Left ventricle myocardium inferior (tissue), 1 donor: ENCODE data around the gene FAM3C. TPM values are rescaled to one million over a fixed set of nuclear protein-coding genes. Genes with fewer than 3 reads are reported as not detected.

Source experiments
- DNase-seq: peaks from one replicate; pipeline ENCODE4 v3.0.0-alpha.2; 2020
- H3K27ac ChIP-seq: fragments of 200-600 bp; replicated peaks from 2 replicates; pipeline ENCODE4 v1.8.0; 2021
- H3K27me3 ChIP-seq: fragments of 200-600 bp; 2 replicates; pipeline ENCODE4 v1.8.0; 2021; ENCODE audit warnings: low read depth
- H3K36me3 ChIP-seq: fragments of 200-600 bp; 2 replicates; pipeline ENCODE4 v1.8.0; 2021
- H3K4me1 ChIP-seq: fragments of 200-600 bp; 2 replicates; pipeline ENCODE4 v1.8.0; 2021
- H3K4me3 ChIP-seq: fragments of 200-600 bp; 2 replicates; pipeline ENCODE4 v1.8.0; 2021; ENCODE audit warnings: mild to moderate bottlenecking, moderate library complexity
- H3K9me3 ChIP-seq: fragments of 200-600 bp; replicated peaks from 2 replicates; pipeline ENCODE4 v1.8.0; 2021
- CTCF ChIP-seq: fragments of 200-600 bp; IDR thresholded peaks from 2 replicates; pipeline ENCODE4 v1.8.0; 2021; ENCODE audit warnings: antibody characterized with exemption, mild to moderate bottlenecking, borderline replicate concordance
- intact Hi-C: fragments of 100-400 bp; cut with micrococcal nuclease; formaldehyde crosslinking; loops from one replicate; pipeline ENCODE4 v1.11.0; 2022
- total RNA-seq: library from RNA; stranded (reverse); fragmentation: NEBNext Ultra II Directional; extraction: Animal tissue kit (Norgen Biotek cat#: 25700); gene quantifications from one replicate; pipeline ENCODE4 v1.2.1, GENCODE V29; 2021
- donor health status: DM: no; HTN: yes; CAD: no; lungs with severe emphysema.

Gene FAM3C
- total RNA-seq, 1 donor from 2014 or later, result 46.2 TPM

- no peak overlapping the region for H3K27ac ChIP-seq
- H3K9me3 ChIP-seq, result no peaks in the 10 kb centered on the region
- intact Hi-C loops, result no loop called here
- H3K4me1 ChIP-seq, result peaks cover 52% of the 10 kb centered on the region
- no peaks in the 10 kb centered on the region for H3K36me3 ChIP-seq
- DNase-seq, result no peak
- H3K27me3 ChIP-seq, result no peaks in the 10 kb centered on the region
- TF ChIP-seq CTCF, result no peak
- no peak overlapping the region for H3K4me3 ChIP-seq
These were observed 10.9 kb downstream of the FAM3C start for GRCh38 chr7:121385056-121385799.

DNA sequence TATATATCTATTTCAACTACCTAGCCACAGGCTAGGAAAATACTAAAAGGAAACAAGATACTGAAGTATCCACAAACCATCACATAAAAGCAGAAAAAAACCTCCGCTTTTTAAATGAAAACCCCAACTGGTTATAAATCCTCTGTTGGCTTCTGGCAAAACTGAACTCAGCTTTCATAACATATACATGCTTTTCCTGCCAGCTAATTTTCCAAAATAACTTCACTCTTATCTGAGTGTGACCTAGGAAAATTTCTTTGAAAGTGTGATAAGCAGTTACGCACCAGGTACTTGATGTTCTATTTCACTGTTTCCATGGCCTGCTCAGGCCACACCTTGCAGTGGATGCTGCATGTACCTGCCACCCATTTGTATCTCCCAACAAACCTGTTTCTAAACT is 11.8 kb downstream of the FAM3C start:
- H3K4me3 ChIP-seq, result no peak overlapping the region
- intact Hi-C loops, result no loop called here
- H3K27me3 ChIP-seq, result no peaks in the 10 kb centered on the region
- H3K9me3 ChIP-seq, result no peaks in the 10 kb centered on the region
- TF ChIP-seq CTCF, result no peak
- no peak overlapping the region for H3K27ac ChIP-seq
- peaks cover 5% of the 10 kb centered on the region for H3K36me3 ChIP-seq
- peaks cover 46% of the 10 kb centered on the region for H3K4me1 ChIP-seq
- no peak for DNase-seq

GRCh38 chr7:121383235-121383910 is 12.7 kb downstream of the FAM3C start:
- H3K36me3 ChIP-seq, result peaks cover 7% of the 10 kb centered on the region
- intact Hi-C loops, result no loop called here
- no peak overlapping the region for H3K4me3 ChIP-seq
- no peak for TF ChIP-seq CTCF
- no peaks in the 10 kb centered on the region for H3K27me3 ChIP-seq
- no peak for DNase-seq
- peaks cover 46% of the 10 kb centered on the region for H3K4me1 ChIP-seq
- H3K9me3 ChIP-seq, result no peaks in the 10 kb centered on the region
- H3K27ac ChIP-seq, result no peak overlapping the region

DNA sequence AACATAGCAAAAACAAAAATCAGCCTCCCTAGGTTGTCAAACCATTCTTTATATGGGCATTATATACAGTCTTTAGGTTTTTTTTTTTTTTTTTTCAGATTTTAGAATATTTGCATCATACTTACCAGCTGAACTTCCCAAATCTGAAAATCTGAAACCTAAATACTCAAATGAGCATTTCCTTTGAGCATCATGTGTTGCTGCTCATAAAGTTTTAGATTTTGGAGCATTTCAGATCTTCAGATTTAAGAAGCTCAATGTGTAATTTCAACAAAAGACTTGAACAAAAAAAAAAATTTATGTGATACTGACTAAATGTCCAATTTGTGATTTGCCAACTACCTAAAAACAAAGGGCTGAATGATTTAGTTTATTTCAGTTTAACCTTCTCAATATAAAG is 13.6 kb downstream of the FAM3C start:
- Histone ChIP-seq H3K27me3 (no peaks in the 10 kb centered on the region), H3K4me3 (no peak overlapping the region), H3K27ac (no peak overlapping the region), H3K4me1 (peaks cover 46% of the 10 kb centered on the region), H3K36me3 (peaks cover 16% of the 10 kb centered on the region), H3K9me3 (no peaks in the 10 kb centered on the region)
- no peak for DNase-seq
- TF ChIP-seq CTCF, result no peak
- intact Hi-C loops, result no loop called here

- no peak for DNase-seq
- no peaks in the 10 kb centered on the region for H3K27me3 ChIP-seq
- peaks cover 39% of the 10 kb centered on the region for H3K36me3 ChIP-seq
- H3K9me3 ChIP-seq, result no peaks in the 10 kb centered on the region
- intact Hi-C loops, result no loop called here
- peaks cover 32% of the 10 kb centered on the region for H3K4me1 ChIP-seq
- no peak for TF ChIP-seq CTCF
- no peak overlapping the region for H3K4me3 ChIP-seq
- no peak overlapping the region for H3K27ac ChIP-seq
These were observed 16.2 kb downstream of the FAM3C start for GRCh38 chr7:121379930-121380329.
